ENCODE results near the gene MYO1C.
"Not testable (repeated sequence)": the region's sequence is repeated elsewhere in the genome, so short reads cannot be mapped to it uniquely, and the experiment has no call there.

MYO1C gene

GRCh38 chr17:1461198-1461944, 31.1 kb downstream of the MYO1C start:
- DNase-seq = no peak

GRCh38 chr17:1460233-1460632, 32.3 kb downstream of the MYO1C start:
- no peak for DNase-seq

GRCh38 chr17:1455797-1456599, 36.5 kb downstream of the MYO1C start, which contains the start of gene CRK:
Gene CRK, minus strand, starts transcription at chr17:1456232. Its CDS starts 115 bp downstream, at chr17:1456117.
- DNase-seq = peak; percentile 91

GRCh38 chr17:1455291-1455796, 37.1 kb downstream of the MYO1C start:
- peak; percentile 32 for DNase-seq

GRCh38 chr17:1454541-1454940, 37.9 kb downstream of the MYO1C start:
- no peak for DNase-seq

- DNase-seq = not testable (repeated sequence)
These were observed 38.8 kb downstream of the MYO1C start for GRCh38 chr17:1453694-1454093.

- no peak for DNase-seq
These were observed 39.6 kb downstream of the MYO1C start for GRCh38 chr17:1452836-1453235.

- DNase-seq = not testable (repeated sequence)
These were observed 42.2 kb downstream of the MYO1C start for GRCh38 chr17:1450261-1450660.

GRCh38 chr17:1449412-1449967, 43.0 kb downstream of the MYO1C start:
- DNase-seq = no peak

- no peak for DNase-seq
These were observed 45.4 kb downstream of the MYO1C start for GRCh38 chr17:1447052-1447451.

- no peak for DNase-seq
These were observed 46.3 kb downstream of the MYO1C start for GRCh38 chr17:1446201-1446600.

GRCh38 chr17:1445695-1446094, 46.8 kb downstream of the MYO1C start:
- DNase-seq = not testable (repeated sequence)

GRCh38 chr17:1442721-1443120, 49.8 kb downstream of the MYO1C start:
- DNase-seq = not testable (repeated sequence)

GRCh38 chr17:1442187-1442586, 50.3 kb downstream of the MYO1C start:
- no peak for DNase-seq

- DNase-seq = no peak
These were observed 51.6 kb downstream of the MYO1C start for GRCh38 chr17:1440921-1441320.

GRCh38 chr17:1438593-1439083, 53.8 kb downstream of the MYO1C start:
- no peak for DNase-seq

- DNase-seq = no peak
These were observed 57.2 kb downstream of the MYO1C start for GRCh38 chr17:1435326-1435725.

- no peak for DNase-seq
These were observed 58.3 kb downstream of the MYO1C start for GRCh38 chr17:1434150-1434549.

- no peak for DNase-seq
These were observed 60.8 kb downstream of the MYO1C start for GRCh38 chr17:1431631-1432104.

- DNase-seq = peak; percentile 78
These were observed 68.9 kb downstream of the MYO1C start for GRCh38 chr17:1423456-1424135.

- DNase-seq = no peak
These were observed 69.6 kb downstream of the MYO1C start for GRCh38 chr17:1422885-1423284.

GRCh38 chr17:1421470-1421869, 71.0 kb downstream of the MYO1C start:
- DNase-seq = no peak

- DNase-seq = no peak
These were observed 71.5 kb downstream of the MYO1C start for GRCh38 chr17:1420981-1421380.

All from NCI-H2171 treated with DMSO at 0.1 percent for 48 hours (cell line).